Parathyroid adenoma (tissue), 2 donors: ENCODE data around the gene ZNF397.

Experiments used
- H2AFZ ChIP-seq: fragments of 300-600 bp; sonication (generic); one replicate; pipeline ENCODE4 v1.7.0; 2017; ENCODE audit warnings: antibody characterized with exemption, mild to moderate bottlenecking
- H3K27ac ChIP-seq: fragments of 300-600 bp; sonication (generic); one replicate; pipeline ENCODE4 v1.7.0; 2017
- H3K27me3 ChIP-seq: fragments of 300-600 bp; sonication (generic); one replicate; pipeline ENCODE4 v1.7.0; 2017; ENCODE audit warnings: low read length; ENCODE audit not compliant: control insufficient read depth, insufficient read depth
- H3K36me3 ChIP-seq: fragments of 300-600 bp; sonication (generic); one replicate; pipeline ENCODE4 v1.7.0; 2017; ENCODE audit warnings: low read length; ENCODE audit not compliant: control insufficient read depth, insufficient read depth
- H3K4me1 ChIP-seq: fragments of 300-600 bp; sonication (generic); one replicate; pipeline ENCODE4 v1.7.0; 2017; ENCODE audit warnings: control low read depth
- H3K4me2 ChIP-seq: fragments of 300-600 bp; sonication (generic); one replicate; pipeline ENCODE4 v1.7.0; 2017; ENCODE audit warnings: low read length
- H3K4me3 ChIP-seq: fragments of 300-600 bp; sonication (generic); one replicate; pipeline ENCODE4 v1.7.0; 2017; ENCODE audit warnings: low read depth, low read length
- H3K79me2 ChIP-seq: fragments of 300-600 bp; sonication (generic); one replicate; pipeline ENCODE4 v1.7.0; 2017; ENCODE audit warnings: control low read depth
- H3K9ac ChIP-seq: fragments of 300-600 bp; sonication (generic); one replicate; pipeline ENCODE4 v1.7.0; 2017; ENCODE audit warnings: mild to moderate bottlenecking
- H3K9me3 ChIP-seq: fragments of 300-600 bp; sonication (generic); one replicate; pipeline ENCODE4 v1.7.0; 2017; ENCODE audit warnings: low read length; ENCODE audit not compliant: control insufficient read depth
- TF ChIP-seq, protein P1 (sequence below): fragments of 300-600 bp; sonication (generic); IDR thresholded peaks from one replicate; pipeline ENCODE4 v1.7.0; 2017; ENCODE audit warnings: antibody characterized with exemption, mild to moderate bottlenecking
- donor health status: primary hyperparathyroidism.

The ZNF397 gene

DNA sequence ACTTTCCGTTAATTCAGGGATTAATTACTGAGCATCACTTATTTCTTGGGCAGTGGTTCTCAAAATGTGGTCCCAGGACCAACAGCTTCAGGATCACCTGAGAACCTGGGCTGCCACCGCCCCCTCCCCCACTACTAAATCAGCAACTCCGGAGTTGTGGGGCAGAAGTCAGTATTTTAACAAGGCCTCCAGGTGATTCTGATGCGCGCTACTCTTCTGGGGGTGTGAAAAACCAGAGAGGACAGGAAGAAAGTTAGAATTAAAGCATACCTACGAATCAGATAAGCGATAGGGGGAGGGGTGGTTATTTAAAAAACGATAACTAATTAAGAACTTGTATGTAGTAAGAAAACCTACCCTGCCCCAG is 48.9 kb downstream of the ZNF397 start:
- Histone ChIP-seq H3K27ac (peak overlapping the region; percentile 74), H3K79me2 (peaks cover 36% of the 10 kb centered on the region), H3K9me3 (no peaks in the 10 kb centered on the region), H3K4me3 (peak overlapping the region; percentile 89), H3K4me1 (no peaks in the 10 kb centered on the region), H3K36me3 (no peaks in the 10 kb centered on the region), H2AFZ (peak overlapping the region; percentile 96), H3K27me3 (no peaks in the 10 kb centered on the region), H3K9ac (peak overlapping the region; percentile 85), H3K4me2 (peak overlapping the region; percentile 78)
- TF ChIP-seq, protein P1, sequence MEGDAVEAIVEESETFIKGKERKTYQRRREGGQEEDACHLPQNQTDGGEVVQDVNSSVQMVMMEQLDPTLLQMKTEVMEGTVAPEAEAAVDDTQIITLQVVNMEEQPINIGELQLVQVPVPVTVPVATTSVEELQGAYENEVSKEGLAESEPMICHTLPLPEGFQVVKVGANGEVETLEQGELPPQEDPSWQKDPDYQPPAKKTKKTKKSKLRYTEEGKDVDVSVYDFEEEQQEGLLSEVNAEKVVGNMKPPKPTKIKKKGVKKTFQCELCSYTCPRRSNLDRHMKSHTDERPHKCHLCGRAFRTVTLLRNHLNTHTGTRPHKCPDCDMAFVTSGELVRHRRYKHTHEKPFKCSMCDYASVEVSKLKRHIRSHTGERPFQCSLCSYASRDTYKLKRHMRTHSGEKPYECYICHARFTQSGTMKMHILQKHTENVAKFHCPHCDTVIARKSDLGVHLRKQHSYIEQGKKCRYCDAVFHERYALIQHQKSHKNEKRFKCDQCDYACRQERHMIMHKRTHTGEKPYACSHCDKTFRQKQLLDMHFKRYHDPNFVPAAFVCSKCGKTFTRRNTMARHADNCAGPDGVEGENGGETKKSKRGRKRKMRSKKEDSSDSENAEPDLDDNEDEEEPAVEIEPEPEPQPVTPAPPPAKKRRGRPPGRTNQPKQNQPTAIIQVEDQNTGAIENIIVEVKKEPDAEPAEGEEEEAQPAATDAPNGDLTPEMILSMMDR: no peak

DNA sequence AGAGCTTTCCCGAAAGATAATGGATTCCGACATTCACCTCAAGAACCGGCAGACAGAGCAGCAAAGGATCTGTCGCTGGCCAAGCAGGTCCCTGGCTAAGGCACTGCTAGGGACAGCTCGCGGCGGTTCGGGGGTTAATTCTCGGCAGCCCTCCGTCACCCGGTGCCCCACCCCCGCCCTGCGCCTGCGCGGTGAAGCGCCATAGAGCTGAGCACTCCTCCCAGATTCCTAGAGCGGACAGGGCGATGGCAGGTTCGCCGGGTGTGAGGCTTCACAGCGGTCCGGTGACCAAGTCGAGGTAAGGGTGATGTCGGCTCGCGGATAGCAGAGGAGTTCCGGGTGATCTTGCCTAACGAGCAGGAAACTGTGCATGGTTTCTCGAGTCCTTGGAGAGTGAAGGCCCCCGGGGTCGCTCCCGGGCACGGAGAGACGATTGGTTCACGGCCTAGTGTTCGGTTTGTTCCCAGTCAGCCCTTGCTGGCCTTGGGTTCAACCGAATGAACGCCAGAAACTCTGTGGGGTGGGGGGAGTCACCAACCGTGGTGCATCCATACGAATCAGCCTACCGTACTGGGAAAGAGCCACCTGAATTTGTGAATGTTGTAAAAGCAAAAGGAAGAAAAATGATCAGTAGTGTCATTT is 49.4 kb downstream of the ZNF397 start, which contains the start of gene ZSCAN30:
TSS of gene ZSCAN30 (minus strand) at position 136 of the 642 bp plus-strand sequence. CDS start 25,877 bp downstream, outside the sequence.
- no peaks in the 10 kb centered on the region for H3K27me3 ChIP-seq
- peak within 1 kb of the TSS; percentile 89 for H3K4me3 ChIP-seq
- peak within 1 kb of the TSS; percentile 96 for H2AFZ ChIP-seq
- no peaks in the 10 kb centered on the region for H3K9me3 ChIP-seq
- H3K4me1 ChIP-seq: no peaks in the 10 kb centered on the region
- TF ChIP-seq, protein P1: no peak
- peaks cover 38% of the 10 kb centered on the region for H3K79me2 ChIP-seq
- H3K27ac ChIP-seq: peak within 1 kb of the TSS; percentile 74
- H3K9ac ChIP-seq: peak within 1 kb of the TSS; percentile 85
- peak within 1 kb of the TSS; percentile 78 for H3K4me2 ChIP-seq
- no peaks in the 10 kb centered on the region for H3K36me3 ChIP-seq

DNA sequence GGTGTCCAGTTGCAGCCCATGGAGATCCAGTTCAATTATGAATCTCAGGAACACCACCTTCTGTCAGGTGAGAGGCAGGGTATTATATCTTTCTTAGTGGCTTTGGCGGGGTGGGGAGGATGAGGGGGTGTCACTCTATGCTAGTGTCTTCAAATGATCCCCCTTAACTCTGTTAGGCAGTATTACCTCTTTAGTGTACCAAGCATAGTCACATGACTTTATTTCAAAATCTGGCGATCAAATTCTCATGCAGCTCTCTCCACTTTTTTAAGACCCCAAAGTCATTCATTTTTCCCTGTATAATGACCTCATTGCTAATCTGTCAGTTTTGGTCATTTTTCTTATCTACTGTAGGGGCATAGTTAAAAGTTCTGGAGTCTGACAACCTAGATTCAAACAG is 50.3 kb downstream of the ZNF397 start:
- Histone ChIP-seq H3K4me1 (no peaks in the 10 kb centered on the region), H3K27me3 (no peaks in the 10 kb centered on the region), H3K27ac (peak overlapping the region; percentile 74), H3K9ac (no peak overlapping the region), H3K9me3 (no peaks in the 10 kb centered on the region), H3K79me2 (peaks cover 39% of the 10 kb centered on the region), H3K36me3 (no peaks in the 10 kb centered on the region), H3K4me2 (peak overlapping the region; percentile 78), H3K4me3 (peak overlapping the region; percentile 89), H2AFZ (no peak overlapping the region)
- TF ChIP-seq, protein P1: no peak

DNA sequence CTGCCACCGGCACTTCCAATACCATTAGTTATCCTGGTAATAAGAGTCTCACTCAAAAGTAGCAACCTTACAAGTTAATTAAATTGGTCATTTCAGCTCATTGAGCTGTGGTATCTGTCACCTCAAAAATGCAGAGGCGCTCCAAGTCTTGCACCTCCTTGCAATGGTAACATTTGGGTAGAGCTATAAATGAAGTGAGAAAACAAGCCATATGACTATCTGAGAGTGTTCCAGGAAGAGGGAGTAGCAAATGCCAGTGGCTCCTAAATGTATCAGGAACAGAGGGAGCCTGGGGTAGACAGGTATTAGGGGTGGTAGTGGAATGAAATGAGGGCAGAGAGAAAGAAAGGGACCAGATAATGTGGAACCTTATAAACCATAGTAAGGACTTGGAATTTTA is 55.2 kb downstream of the ZNF397 start:
- Histone ChIP-seq H3K4me1 (no peaks in the 10 kb centered on the region), H3K27ac (no peak overlapping the region), H3K4me3 (no peak overlapping the region), H3K79me2 (peaks cover 23% of the 10 kb centered on the region), H2AFZ (no peak overlapping the region), H3K36me3 (no peaks in the 10 kb centered on the region), H3K27me3 (no peaks in the 10 kb centered on the region), H3K9ac (no peak overlapping the region), H3K4me2 (no peak overlapping the region), H3K9me3 (no peaks in the 10 kb centered on the region)
- TF ChIP-seq, protein P1: no peak

DNA sequence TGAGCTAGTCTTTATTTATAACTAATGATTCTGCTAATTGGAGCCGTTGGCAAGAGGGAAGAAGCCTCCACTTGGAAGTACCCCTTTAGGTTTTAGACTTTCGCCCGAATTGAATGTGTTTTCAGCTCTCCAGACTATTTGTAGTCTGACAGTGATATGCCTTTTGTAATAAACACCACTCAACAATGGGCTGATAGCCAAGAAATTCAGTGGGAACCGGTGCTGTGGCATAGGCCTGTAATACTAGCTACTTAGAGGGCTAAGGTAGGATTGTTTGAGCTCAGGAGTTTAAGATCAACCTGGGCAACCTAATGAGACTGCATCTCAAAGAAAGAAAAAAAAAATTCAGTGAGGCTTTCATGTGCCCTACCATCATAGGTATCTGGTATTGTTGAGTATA is 62.8 kb downstream of the ZNF397 start:
- H2AFZ ChIP-seq: no peak overlapping the region
- no peaks in the 10 kb centered on the region for H3K4me1 ChIP-seq
- H3K27ac ChIP-seq: no peak overlapping the region
- H3K79me2 ChIP-seq: peaks cover 6% of the 10 kb centered on the region
- no peak overlapping the region for H3K4me2 ChIP-seq
- H3K9me3 ChIP-seq: peaks cover 18% of the 10 kb centered on the region
- peaks cover 12% of the 10 kb centered on the region for H3K36me3 ChIP-seq
- TF ChIP-seq, protein P1: no peak
- H3K27me3 ChIP-seq: no peaks in the 10 kb centered on the region
- H3K4me3 ChIP-seq: no peak overlapping the region
- no peak overlapping the region for H3K9ac ChIP-seq
